Stimulated activated naive CD8-positive, alpha-beta T cell treated with anti-CD3 and anti-CD28 coated beads, Interleukin-15, Interleukin-2, amounts not matched to agents 100 ng/mL and 50 ng/mL, for 24 hours (primary cell): ENCODE data around the gene ADRA2B.
"Not testable (repeated sequence)": the region's sequence is repeated elsewhere in the genome, so short reads cannot be mapped to it uniquely, and the experiment has no call there.

Experiments
- H3K27ac Mint-ChIP-seq: one replicate; pipeline ENCODE4 v1.8.0; 2021; ENCODE audit warnings: mild to moderate bottlenecking, mixed read lengths
- H3K27me3 Mint-ChIP-seq: one replicate; pipeline ENCODE4 v1.8.0; 2021; ENCODE audit warnings: mixed read lengths
- H3K36me3 Mint-ChIP-seq: one replicate; pipeline ENCODE4 v1.8.0; 2021; ENCODE audit warnings: low read depth, mixed read lengths
- H3K4me1 Mint-ChIP-seq: one replicate; pipeline ENCODE4 v1.8.0; 2021; ENCODE audit warnings: low read depth, mixed read lengths
- H3K4me3 Mint-ChIP-seq: one replicate; pipeline ENCODE4 v1.8.0; 2021; ENCODE audit warnings: mild to moderate bottlenecking, mixed read lengths
- H3K9me3 Mint-ChIP-seq: one replicate; pipeline ENCODE4 v1.8.0; 2021; ENCODE audit warnings: mixed read lengths

The ADRA2B gene

GRCh38 chr2:96116424-96116878 is at the start of gene ADRA2B:
TSS of gene ADRA2B (minus strand) at chr2:96116571. CDS start at chr2:96116149, 422 bp downstream.
- Mint-ChIP-seq H3K27ac (peak within 1 kb of the TSS; percentile 40), H3K27me3 (peaks cover 36% of the 10 kb centered on the region), H3K9me3 (no peaks in the 10 kb centered on the region), H3K4me3 (peak within 1 kb of the TSS; percentile 72), H3K36me3 (no peaks in the 10 kb centered on the region), H3K4me1 (peaks cover 30% of the 10 kb centered on the region)

GRCh38 chr2:96164459-96165184 is 48.3 kb upstream of the ADRA2B start:
- Mint-ChIP-seq H3K9me3 (peaks cover 10% of the 10 kb centered on the region), H3K27ac (peak overlapping the region; percentile 95), H3K4me3 (peak overlapping the region; percentile 82), H3K4me1 (peaks cover 88% of the 10 kb centered on the region), H3K36me3 (peaks cover 14% of the 10 kb centered on the region), H3K27me3 (no peaks in the 10 kb centered on the region)

GRCh38 chr2:96163768-96164429 is 47.5 kb upstream of the ADRA2B start:
- peaks cover 9% of the 10 kb centered on the region for H3K36me3 Mint-ChIP-seq
- no peaks in the 10 kb centered on the region for H3K27me3 Mint-ChIP-seq
- H3K4me3 Mint-ChIP-seq: peak overlapping the region; percentile 82
- peaks cover 6% of the 10 kb centered on the region for H3K9me3 Mint-ChIP-seq
- peaks cover 88% of the 10 kb centered on the region for H3K4me1 Mint-ChIP-seq
- H3K27ac Mint-ChIP-seq: peak overlapping the region; percentile 95

- Mint-ChIP-seq H3K9me3 (peaks cover 6% of the 10 kb centered on the region), H3K4me1 (peaks cover 90% of the 10 kb centered on the region), H3K27me3 (no peaks in the 10 kb centered on the region), H3K4me3 (peak overlapping the region; percentile 82), H3K36me3 (peaks cover 8% of the 10 kb centered on the region), H3K27ac (peak overlapping the region; percentile 95)
Observed at GRCh38 chr2:96163415-96163767, 47.0 kb upstream of the ADRA2B start.

GRCh38 chr2:96161898-96162297 is 45.5 kb upstream of the ADRA2B start:
- H3K9me3 Mint-ChIP-seq: peaks cover 6% of the 10 kb centered on the region
- peak overlapping the region; percentile 95 for H3K27ac Mint-ChIP-seq
- no peaks in the 10 kb centered on the region for H3K27me3 Mint-ChIP-seq
- peaks cover 91% of the 10 kb centered on the region for H3K4me1 Mint-ChIP-seq
- peaks cover 8% of the 10 kb centered on the region for H3K36me3 Mint-ChIP-seq
- H3K4me3 Mint-ChIP-seq: peak overlapping the region; percentile 57

- H3K36me3 Mint-ChIP-seq, H3K27ac Mint-ChIP-seq, H3K9me3 Mint-ChIP-seq, H3K27me3 Mint-ChIP-seq, H3K4me3 Mint-ChIP-seq: not testable (repeated sequence)
- H3K4me1 Mint-ChIP-seq: peaks cover 98% of the 10 kb centered on the region
Observed at GRCh38 chr2:96160366-96160765, 44.0 kb upstream of the ADRA2B start.

- Mint-ChIP-seq H3K27ac (peak overlapping the region; percentile 91), H3K4me3 (peak overlapping the region; percentile 51), H3K27me3 (no peaks in the 10 kb centered on the region), H3K36me3 (peaks cover 8% of the 10 kb centered on the region), H3K4me1 (peaks cover 94% of the 10 kb centered on the region), H3K9me3 (peaks cover 6% of the 10 kb centered on the region)
Observed at GRCh38 chr2:96159084-96159830, 42.9 kb upstream of the ADRA2B start.

GRCh38 chr2:96158554-96158940 is 42.2 kb upstream of the ADRA2B start:
- no peaks in the 10 kb centered on the region for H3K27me3 Mint-ChIP-seq
- H3K4me1 Mint-ChIP-seq: peaks cover 91% of the 10 kb centered on the region
- peak overlapping the region; percentile 91 for H3K27ac Mint-ChIP-seq
- H3K36me3 Mint-ChIP-seq: peaks cover 8% of the 10 kb centered on the region
- H3K4me3 Mint-ChIP-seq: peak overlapping the region; percentile 51
- H3K9me3 Mint-ChIP-seq: peaks cover 6% of the 10 kb centered on the region

GRCh38 chr2:96157649-96158553 is 41.5 kb upstream of the ADRA2B start:
- H3K36me3 Mint-ChIP-seq: peaks cover 8% of the 10 kb centered on the region
- peak overlapping the region; percentile 91 for H3K27ac Mint-ChIP-seq
- peak overlapping the region; percentile 51 for H3K4me3 Mint-ChIP-seq
- peaks cover 91% of the 10 kb centered on the region for H3K4me1 Mint-ChIP-seq
- H3K9me3 Mint-ChIP-seq: peaks cover 6% of the 10 kb centered on the region
- H3K27me3 Mint-ChIP-seq: no peaks in the 10 kb centered on the region

GRCh38 chr2:96156926-96157648 is 40.7 kb upstream of the ADRA2B start:
- Mint-ChIP-seq H3K27ac (peak overlapping the region; percentile 91), H3K36me3 (peaks cover 8% of the 10 kb centered on the region), H3K27me3 (no peaks in the 10 kb centered on the region), H3K4me1 (peaks cover 91% of the 10 kb centered on the region), H3K9me3 (peaks cover 6% of the 10 kb centered on the region), H3K4me3 (peak overlapping the region; percentile 51)

- Mint-ChIP-seq H3K36me3 (peaks cover 8% of the 10 kb centered on the region), H3K9me3 (peaks cover 6% of the 10 kb centered on the region), H3K27me3 (no peaks in the 10 kb centered on the region), H3K4me1 (peaks cover 91% of the 10 kb centered on the region), H3K4me3 (peak overlapping the region; percentile 51), H3K27ac (peak overlapping the region; percentile 91)
Observed at GRCh38 chr2:96156011-96156820, 39.8 kb upstream of the ADRA2B start.

- Mint-ChIP-seq H3K27me3 (no peaks in the 10 kb centered on the region), H3K4me3 (no peak overlapping the region), H3K27ac (no peak overlapping the region), H3K4me1 (peaks cover 88% of the 10 kb centered on the region), H3K9me3 (no peaks in the 10 kb centered on the region), H3K36me3 (no peaks in the 10 kb centered on the region)
Observed at GRCh38 chr2:96154506-96155380, 38.4 kb upstream of the ADRA2B start.
